ENCODE data around the gene CD200.

Gene CD200

DNA sequence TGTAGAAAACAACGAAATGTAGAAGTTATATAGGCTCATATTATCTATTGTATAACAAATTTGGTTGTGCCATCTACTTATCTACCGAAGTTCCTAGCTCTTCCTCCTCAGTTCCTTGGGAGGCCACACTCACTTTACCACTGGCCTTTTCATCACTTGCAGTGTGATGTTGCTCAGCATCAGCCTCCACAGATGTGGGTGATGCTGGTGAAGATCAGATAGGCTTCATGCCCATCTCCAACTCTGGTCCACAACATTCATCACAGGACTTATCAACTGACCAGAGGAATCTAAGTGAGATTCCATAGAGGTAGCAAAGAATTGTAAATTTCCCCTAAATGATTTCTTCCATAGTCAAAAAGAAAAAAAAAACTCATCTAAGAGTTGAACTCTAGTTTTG, 8.4 kb downstream of the CD200 start:
- TF ChIP-seq, protein P1, sequence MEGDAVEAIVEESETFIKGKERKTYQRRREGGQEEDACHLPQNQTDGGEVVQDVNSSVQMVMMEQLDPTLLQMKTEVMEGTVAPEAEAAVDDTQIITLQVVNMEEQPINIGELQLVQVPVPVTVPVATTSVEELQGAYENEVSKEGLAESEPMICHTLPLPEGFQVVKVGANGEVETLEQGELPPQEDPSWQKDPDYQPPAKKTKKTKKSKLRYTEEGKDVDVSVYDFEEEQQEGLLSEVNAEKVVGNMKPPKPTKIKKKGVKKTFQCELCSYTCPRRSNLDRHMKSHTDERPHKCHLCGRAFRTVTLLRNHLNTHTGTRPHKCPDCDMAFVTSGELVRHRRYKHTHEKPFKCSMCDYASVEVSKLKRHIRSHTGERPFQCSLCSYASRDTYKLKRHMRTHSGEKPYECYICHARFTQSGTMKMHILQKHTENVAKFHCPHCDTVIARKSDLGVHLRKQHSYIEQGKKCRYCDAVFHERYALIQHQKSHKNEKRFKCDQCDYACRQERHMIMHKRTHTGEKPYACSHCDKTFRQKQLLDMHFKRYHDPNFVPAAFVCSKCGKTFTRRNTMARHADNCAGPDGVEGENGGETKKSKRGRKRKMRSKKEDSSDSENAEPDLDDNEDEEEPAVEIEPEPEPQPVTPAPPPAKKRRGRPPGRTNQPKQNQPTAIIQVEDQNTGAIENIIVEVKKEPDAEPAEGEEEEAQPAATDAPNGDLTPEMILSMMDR (conservative IDR thresholded peaks at IDR 0.05), result no peak

GRCh38 chr3:112345681-112346080, 12.7 kb downstream of the CD200 start:
- TF ChIP-seq, protein P1 (conservative IDR thresholded peaks at IDR 0.05), result no peak
- H3K27ac ChIP-seq, result no peak overlapping the region

More for the DNA sequence above, 8.4 kb downstream of the CD200 start:
- H3K27ac ChIP-seq, result no peak overlapping the region

DNA sequence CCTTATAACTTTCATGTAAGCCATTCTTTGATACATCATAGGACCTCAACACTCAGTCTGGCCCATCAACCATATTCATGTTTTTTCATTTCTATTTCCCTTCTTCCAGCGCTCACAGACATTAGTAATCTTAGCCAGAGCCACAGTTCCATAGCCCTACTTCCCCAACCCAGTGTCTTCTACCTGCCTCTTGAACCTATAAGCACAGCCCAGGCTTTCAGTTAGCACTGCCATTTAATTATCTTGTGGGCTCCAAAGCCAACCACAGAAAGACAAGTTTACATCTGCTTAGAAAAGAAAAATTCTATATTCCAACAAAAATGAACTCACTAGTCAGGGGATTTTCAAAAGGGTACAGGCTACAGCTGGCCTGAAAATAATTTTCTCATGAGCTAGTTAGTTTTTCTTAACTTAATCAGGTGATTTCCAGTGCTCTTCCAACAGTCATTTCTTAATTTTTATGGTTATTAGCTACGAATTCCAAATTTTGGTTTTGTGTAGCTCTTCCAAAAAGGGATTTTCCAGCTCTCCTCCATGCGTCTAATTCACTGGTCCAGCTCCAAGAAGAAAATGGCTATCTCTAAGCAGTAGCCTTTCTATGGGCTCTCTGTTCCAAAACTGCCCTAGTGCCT, 13.7 kb downstream of the CD200 start:
- H3K27ac ChIP-seq, result no peak overlapping the region
- TF ChIP-seq, protein P1 (conservative IDR thresholded peaks at IDR 0.05), result no peak

DNA sequence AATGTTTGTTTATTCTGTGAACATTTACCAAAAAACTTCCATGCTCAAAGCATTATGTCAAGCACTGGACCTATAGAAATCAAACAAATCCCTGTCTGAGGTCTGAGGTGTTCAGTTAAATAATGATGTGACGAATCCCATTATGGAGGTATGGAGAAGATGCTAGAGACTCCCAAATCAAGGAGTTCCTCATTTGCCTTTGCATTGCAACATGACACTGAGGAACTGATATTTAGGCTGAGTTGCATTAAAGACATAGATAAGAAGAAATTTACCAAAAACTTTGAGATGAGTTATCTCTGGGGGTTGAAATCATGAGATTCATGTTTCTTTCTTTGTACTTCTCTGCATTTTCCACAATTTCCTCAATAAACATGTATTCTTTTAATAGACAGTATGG, 16.0 kb downstream of the CD200 start:
- TF ChIP-seq, protein P1 (conservative IDR thresholded peaks at IDR 0.05), result no peak
- no peak overlapping the region for H3K27ac ChIP-seq

- TF ChIP-seq, protein P1 (conservative IDR thresholded peaks at IDR 0.05), result no peak
- no peak overlapping the region for H3K27ac ChIP-seq
Measured at GRCh38 chr3:112349557-112349956, 16.6 kb downstream of the CD200 start.

- TF ChIP-seq, protein P1 (conservative IDR thresholded peaks at IDR 0.05), result no peak
- no peak overlapping the region for H3K27ac ChIP-seq
Measured at GRCh38 chr3:112350018-112350810, 17.3 kb downstream of the CD200 start.

DNA sequence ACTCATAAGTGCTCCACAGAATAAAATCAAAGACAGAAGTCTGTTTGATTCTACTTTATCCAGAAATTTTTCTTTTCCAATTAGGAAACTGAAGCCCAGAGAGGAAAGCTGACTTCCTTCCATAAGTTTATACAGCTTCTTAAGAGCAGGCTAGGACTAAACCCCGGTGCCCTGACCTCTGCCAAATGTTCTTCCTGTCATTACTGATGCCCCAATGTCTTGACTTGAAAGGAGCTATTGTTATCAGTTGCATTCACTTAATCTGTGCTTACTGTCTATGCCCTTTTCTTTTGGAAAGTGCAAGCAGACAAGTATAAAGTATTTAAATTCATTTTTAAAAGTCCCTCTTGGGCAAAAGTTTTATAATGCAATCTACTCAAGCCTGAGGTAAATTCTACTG, 18.1 kb downstream of the CD200 start:
- no peak overlapping the region for H3K27ac ChIP-seq
- TF ChIP-seq, protein P1 (conservative IDR thresholded peaks at IDR 0.05), result no peak

Data from VCaP (cell line).